Measurements from ENCODE around the gene TMEM238.
"Not testable (repeated sequence)": the region's sequence is repeated elsewhere in the genome, so short reads cannot be mapped to it uniquely, and the experiment has no call there.

TMEM238 gene

GRCh38 chr19:55384131-55384919 lies at the start of gene TMEM238:
TMEM238 (minus strand) TSS chr19:55384292; CDS start chr19:55384259, 33 bp downstream.
- DNase-seq: peak in 5 of 6 experiments; percentile 31 to 63 (median 48)

- DNase-seq: no peak
Measured at GRCh38 chr19:55433292-55433691, 49.2 kb upstream of the TMEM238 start.

DNA sequence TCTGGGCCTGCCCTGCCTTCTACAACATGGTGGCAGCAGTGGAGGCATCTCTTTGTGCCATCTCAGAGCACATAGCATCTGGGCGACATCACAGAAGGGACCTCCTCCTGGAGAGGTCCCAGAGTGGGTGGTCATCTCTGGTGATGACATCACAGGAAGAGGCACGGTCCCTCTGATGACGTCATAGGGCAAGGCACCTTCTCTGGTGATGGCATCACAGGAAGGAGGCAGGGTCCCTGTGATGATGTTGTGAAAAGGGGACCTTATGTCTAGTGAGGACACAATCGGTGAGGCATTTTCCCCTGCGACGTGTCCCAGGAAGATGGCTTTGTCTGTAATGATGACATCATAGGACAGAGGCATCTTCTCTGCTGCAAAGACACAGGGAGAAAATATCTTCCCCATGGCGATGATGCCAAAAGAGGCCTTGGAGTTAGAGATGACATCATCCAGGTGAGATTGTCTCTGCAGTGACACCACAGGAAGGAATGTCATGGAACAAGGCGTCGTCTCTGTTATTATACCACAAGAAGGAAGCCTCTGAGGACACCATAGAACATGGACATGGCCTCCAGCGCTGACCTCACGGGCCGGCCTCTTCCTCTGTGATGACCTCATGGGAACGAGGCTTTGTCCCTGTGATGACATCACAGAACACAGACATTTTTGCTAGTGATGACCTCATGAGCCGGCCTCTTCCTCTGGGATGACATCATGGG lies 48.3 kb upstream of the TMEM238 start:
- no peak for DNase-seq

GRCh38 chr19:55431183-55431582 lies 47.1 kb upstream of the TMEM238 start:
- no peak for DNase-seq

DNA sequence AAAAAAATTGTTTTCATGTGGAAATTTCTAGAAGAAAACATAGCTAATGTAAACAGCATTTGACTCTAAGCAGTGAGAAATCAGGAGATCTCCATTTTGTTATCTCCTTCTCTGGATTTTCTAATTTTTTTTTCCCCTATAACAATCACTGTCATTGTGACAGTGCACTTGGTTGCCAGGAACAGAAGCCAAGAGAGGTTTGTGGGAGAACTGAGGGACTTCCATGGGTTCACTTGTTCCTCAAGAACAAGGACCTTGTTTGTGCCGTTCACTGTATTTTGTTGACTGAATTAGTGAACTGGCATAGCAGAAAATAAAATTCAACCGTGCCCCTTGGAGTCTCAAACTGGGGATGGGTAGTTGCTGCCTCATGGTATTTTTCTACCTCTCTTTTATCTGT lies 42.0 kb upstream of the TMEM238 start:
- DNase-seq: no peak

DNA sequence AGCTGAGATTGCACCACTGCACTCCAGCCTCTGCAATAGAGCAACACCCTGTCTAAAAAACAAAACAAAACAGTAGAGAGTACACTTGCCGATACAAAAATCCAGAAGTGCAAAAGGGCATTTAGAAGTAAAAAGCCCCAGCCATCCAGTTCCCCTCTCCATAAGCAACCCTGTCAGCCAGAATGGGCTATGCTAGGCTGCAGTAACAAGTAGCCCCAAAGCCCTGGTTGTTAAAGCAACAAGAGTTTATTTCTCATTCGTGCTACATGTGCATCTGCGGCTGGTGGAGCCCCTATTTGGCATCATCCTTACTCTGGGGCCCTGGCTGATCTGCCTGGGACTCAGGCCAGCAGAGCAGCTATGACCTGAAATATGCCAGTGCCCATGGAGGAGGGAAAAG lies 40.4 kb upstream of the TMEM238 start:
- no peak for DNase-seq

DNA sequence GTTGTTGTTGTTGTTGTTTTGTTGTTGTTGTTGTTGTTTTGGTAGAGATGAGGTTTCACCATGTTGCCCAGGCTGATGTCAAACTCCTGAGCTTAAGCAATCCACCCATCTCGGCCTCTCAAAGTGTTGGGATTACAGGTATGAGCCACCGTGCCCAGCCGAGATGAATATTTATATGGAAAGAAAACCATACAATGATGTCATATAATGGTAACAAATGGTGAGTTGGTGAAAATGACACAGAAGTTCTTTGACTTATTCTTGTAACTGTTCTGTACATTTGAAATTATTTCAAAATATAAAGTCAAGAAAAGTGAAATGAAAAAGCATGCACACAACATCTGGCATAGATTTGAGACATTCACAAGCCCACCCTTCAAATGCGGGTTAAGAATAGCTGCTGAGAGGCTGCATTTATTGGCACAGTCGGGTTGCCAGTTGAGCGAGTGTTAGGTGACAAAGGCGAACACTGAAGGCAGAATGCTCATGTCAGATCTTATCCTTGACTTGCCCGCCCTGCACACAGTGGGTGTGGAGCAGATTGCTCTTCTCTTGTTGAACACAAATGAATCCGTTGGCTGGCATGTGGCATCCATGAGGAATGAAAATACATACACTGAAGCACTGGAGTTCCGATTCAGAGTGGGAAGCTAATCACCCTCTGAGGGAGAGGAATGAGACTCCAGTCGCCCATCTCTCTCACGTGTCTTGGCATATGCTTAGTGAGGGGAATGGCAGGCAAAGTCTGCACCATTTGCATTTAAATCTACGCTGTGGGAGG lies 39.3 kb upstream of the TMEM238 start:
- no peak for DNase-seq

DNA sequence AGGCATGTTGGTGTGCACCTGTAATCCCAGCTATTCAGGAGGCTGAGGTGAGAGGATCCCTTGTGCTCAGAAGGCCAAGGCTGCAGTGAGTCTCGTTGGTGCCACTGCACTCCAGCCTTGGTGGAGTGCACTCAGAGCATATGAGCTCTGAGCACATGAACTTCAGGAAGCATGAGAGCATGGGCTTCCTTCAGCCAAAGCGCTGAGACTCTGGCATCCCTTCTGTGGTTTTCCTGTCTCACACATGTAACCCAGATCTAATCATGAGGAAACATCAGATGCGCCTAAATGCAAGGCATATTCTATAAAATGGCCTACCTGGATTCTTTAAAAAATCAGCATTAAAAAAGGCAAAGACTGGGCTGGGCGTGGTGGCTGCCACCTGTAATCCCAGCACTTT lies 37.2 kb upstream of the TMEM238 start:
- DNase-seq: peak in 3 of 6 experiments; percentile 32 to 46 (median 45)

DNA sequence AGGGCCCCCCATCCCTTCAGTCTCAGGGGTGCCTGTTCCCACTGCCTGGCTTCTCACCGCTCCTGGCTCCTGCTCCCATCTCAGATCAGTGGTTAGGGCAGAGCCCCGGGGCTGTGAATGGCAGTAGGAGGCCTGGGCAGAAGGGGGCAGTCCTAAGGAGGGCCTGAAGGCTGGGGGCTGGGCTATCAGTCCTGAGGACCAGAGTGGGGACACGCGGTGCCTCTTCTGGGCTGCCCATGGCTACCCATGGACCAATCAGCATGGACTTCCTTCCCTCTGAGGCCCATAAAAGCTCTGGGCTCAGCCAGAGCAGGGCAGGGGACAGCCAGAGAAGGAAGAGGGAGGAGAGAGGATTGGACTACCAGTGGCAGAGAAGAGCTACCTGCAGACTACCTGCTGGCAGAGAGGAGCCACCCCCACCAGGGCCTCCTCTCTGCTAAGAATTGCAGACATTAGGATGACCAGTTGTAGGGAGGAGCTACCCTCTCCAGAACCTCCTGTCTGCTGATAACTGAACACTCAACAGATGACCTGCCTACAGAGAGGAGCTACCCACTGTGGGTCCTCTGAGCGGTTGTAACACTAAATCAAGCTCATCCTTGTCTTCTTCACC lies 35.6 kb upstream of the TMEM238 start:
- no peak for DNase-seq

GRCh38 chr19:55419103-55419502 lies 35.0 kb upstream of the TMEM238 start:
- DNase-seq: no peak

DNA sequence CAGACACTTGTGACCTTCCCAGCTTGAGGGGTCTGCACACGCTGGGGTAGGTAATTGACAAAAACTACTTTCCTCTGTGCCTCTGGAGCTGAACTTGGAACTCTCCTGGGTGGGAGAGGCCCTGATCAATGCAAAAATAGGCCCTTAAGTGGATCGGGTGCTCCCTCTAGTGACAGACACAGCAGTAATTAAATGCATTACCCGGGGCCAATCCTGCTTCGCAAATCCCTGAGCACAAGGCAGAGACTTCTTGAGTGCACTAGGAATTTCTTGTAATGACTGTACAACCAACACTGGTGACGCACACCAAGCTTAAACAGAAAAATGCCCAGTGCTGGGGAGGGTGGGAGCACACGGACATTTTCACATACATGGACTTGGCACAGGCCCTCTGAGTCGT lies 34.1 kb upstream of the TMEM238 start:
- peak; percentile 26 to 64 (median 44) for DNase-seq

GRCh38 chr19:55410168-55410567 lies 26.1 kb upstream of the TMEM238 start:
- DNase-seq: no peak

DNA sequence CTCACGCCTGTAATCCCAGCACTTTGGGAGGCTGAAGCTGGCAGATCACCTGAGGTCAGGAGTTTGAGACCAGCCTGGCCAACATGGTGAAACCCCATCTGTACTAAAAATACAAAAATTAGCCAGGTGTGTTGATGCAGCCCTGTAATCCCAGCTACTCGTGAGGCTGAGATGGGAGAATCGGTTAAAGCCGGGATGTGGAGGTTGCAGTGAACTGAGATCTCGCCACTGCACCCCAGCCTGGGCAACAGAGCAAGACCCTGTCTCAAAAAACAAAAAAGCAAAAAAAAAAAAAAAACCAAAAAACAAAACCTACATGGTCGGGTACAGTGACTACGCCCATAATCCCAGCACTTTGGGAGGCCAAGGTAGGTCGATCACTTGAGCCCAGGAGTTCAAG lies 25.1 kb upstream of the TMEM238 start:
- DNase-seq: not testable (repeated sequence)

GRCh38 chr19:55408533-55408872 lies 24.4 kb upstream of the TMEM238 start:
- no peak for DNase-seq

DNA sequence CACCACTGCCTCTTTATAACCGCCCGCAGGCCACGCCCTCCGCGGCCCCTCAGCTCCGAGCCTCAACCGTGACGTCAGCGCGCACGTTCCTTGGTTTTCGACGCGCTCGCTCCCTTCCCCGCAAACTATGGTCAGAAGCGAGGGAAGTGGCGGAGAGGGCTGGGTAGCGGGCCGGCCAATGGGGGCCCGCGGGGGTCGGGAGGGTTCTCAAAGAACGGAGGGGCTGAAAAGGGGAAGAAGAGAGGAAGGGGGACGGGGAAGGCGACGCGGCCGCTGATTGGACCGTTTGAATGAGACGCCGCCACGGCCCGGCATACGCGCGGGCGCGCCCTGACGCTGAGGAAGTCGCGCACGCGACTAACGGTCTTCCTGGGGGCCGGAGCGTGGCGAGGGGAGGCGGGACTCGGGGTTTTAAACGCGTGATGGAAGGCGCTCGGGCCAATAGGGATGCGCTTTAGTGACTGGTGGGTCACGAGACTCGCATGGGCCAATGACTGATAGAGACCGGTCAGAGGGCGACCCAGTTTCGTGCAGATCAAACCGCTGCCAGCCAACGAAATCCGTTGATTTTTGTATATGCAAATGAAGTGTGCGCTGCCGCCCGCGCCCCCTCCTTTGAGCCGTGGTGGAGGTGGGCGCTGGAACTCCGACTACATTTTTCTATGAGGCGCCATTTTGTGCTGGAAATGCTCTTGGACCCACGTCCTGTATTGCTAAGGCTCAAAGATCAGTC lies 23.9 kb upstream of the TMEM238 start:
- DNase-seq: peak; percentile 95 to 98 (median 97)

DNA sequence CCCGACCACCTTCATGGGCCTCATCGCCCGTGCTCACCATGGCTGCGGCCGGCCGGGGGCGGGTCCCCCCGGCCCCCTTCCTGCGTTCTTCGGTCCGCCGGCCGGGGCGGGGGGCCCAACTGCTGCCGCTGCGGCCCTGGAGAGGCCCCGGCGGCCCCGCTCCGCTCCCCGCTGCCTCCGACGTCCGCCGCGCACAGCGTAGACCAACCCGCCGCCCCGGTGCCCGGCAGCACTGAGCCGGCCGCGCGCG lies 23.4 kb upstream of the TMEM238 start, which contains the start of gene UBE2S:
Gene UBE2S, minus strand, starts transcription at position 239 of the 250 bp plus-strand sequence. Its CDS starts 199 bp downstream, at position 40.
- DNase-seq: not testable (repeated sequence)

DNA sequence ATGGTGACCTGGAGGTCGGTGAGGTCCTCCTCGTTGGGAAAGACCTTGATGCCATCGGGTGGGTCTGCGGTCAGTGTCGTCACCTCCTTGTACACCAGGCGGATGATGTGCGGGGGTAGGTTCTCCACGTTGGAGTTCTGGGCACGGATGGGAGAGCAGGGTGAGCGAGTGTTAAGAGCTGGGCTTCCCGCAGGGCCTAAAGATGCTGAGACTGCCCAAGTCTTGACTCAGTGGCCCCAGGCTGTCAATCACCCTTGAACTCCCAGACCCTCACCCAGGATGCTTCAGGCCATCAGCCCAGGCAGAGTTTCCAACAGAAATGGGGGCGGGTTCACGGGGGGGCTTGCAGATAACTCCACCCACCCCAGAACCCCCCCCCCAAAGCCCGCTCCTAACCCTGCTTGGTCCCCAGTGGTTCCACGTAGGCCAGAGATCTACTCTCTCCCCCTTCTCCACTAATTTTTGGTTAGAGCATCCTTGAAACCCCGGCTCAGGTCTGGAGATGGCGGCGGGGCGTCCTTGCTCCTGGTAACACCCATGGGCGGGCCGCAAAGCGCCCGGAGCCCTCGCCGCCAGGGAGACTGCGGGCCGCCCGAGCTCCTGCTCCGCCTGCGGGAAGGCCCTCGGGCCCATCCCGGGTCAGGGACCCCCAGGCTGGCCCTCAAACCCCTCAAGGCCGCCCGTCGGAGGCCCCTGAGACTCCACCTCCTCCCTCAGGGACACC lies 22.9 kb upstream of the TMEM238 start:
- DNase-seq: peak in 2 of 6 experiments; percentile 47 to 61

- no peak for DNase-seq
Measured at GRCh38 chr19:55406091-55406825, 22.2 kb upstream of the TMEM238 start.

DNA sequence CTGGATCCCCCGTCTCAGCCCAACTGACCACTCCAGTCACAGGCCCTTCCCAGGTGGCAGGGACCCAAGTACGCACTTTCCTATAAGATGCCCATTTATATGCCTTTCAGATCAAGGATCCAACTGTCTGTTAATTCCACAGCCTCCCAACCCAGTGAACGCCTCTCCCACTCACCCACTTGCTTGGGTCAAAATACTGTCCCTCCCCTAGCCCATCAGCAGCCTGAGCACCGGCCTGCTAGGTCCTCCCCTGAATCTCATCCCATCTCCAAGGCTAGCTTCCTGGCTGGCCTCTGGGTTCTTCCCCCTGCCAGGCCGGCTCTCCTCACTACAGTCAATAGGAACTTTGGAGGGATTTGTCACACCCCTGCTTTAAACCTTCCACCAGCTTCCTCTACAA lies 21.5 kb upstream of the TMEM238 start:
- DNase-seq: no peak

DNA sequence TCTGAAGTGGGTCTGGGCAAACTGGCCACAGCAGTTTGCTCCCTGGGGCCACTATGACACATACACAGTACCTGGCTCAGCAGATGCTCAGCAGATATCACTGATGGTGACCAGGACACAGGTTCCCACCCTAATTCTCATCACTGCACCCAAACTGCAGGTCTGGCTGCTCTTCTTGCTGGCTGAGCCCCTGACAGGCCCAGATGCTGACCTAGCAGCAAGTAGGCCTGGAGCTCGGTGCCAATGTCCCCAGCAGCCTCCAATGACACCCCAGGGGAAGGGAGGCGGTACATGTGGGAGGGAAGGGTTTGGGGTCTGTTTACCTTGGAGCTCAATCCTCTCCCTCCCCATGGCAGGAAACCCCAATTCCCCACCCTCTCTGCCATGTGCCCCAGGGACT lies 18.4 kb upstream of the TMEM238 start:
- DNase-seq: no peak

DNA sequence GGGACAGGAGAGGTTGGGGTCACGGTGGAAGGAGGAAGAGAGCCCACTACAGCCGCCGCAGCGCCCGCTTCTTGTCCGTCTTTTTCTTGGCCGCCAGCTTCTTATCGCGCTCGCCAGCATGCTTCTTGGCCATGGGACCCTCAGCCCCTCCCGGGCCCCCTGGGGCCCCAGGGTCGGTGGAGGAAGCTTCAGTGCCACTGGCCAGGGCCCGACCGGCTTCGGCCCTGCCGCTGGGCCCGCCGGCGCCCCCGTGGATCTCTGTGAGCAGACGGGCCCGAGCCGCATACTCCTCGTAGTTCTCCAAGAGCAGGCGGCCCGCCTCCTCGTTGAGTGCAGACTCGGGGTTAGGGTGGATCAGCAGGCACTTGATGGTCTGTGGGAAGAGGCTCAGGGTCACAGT lies 17.3 kb upstream of the TMEM238 start:
- DNase-seq: not testable (repeated sequence)
